Duodenal mucosa (tissue), 2 donors: Measurements from ENCODE around the gene ENTHD1.

ENCODE experiments used
- H3K27ac ChIP-seq: one replicate; pipeline ENCODE4 v1.7.0; 2013; ENCODE audit warnings: low read depth, low read length
- H3K27me3 ChIP-seq, 2 donors: one replicate each; pipeline ENCODE4 v1.7.0; 2013; ENCODE audit warnings: low read length in 2 of 2, control low read depth in 1 of 2; ENCODE audit not compliant: insufficient read depth in 2 of 2, control insufficient read depth in 1 of 2
- H3K36me3 ChIP-seq, 2 donors: one replicate each; pipeline ENCODE4 v1.7.0; 2013; ENCODE audit warnings: low read length in 2 of 2, control low read depth in 1 of 2; ENCODE audit not compliant: insufficient read depth in 2 of 2, control insufficient read depth in 1 of 2
- H3K4me1 ChIP-seq, 2 donors: one replicate each; pipeline ENCODE4 v1.7.0; 2013; ENCODE audit warnings: low read length in 2 of 2, control low read depth in 1 of 2; ENCODE audit not compliant: insufficient read depth in 2 of 2, control insufficient read depth in 1 of 2
- H3K4me3 ChIP-seq, 2 donors: one replicate each; pipeline ENCODE4 v1.7.0; 2013; ENCODE audit warnings: low read length in 2 of 2, low read depth in 1 of 2
- H3K9ac ChIP-seq, 2 donors: one replicate each; pipeline ENCODE4 v1.7.0; 2013; ENCODE audit warnings: low read length in 2 of 2, low read depth in 1 of 2
- H3K9me3 ChIP-seq, 2 donors: one replicate each; pipeline ENCODE4 v1.7.0; 2013; ENCODE audit warnings: low read length in 2 of 2, control low read depth in 1 of 2; ENCODE audit not compliant: control insufficient read depth in 1 of 2

ENTHD1 gene

DNA sequence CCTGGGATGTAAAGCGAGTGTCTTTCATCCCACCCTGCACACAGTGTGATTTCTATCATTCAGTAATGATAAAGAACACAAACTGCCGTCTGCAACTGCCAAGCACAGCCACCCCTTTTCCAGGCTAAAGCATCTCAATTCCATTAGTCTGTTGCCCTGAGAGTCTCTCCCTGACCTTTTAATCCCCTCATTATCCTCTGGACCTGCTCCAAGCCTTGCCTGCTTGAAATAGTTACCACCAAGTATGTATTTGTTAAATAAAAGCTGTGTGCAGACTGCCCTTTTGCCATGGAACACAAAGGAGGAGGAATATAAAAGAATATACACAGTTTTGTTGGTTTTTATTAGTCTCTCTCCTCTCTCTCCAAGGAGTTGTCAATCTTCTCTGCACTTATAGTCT, 20.3 kb upstream of the ENTHD1 start:
- Histone ChIP-seq H3K9me3 (no peaks in the 10 kb centered on the region), H3K4me3 (no peak overlapping the region), H3K9ac (no peak overlapping the region), H3K27ac (no peak overlapping the region), H3K27me3 (no peaks in the 10 kb centered on the region), H3K36me3 (no peaks in the 10 kb centered on the region), H3K4me1 (no peaks in the 10 kb centered on the region)

GRCh38 chr22:39913321-39913720, 19.8 kb upstream of the ENTHD1 start:
- H3K4me1 ChIP-seq: no peaks in the 10 kb centered on the region
- no peak overlapping the region for H3K27ac ChIP-seq
- H3K27me3 ChIP-seq: no peaks in the 10 kb centered on the region
- H3K36me3 ChIP-seq: no peaks in the 10 kb centered on the region
- H3K4me3 ChIP-seq: no peak overlapping the region
- no peaks in the 10 kb centered on the region for H3K9me3 ChIP-seq
- H3K9ac ChIP-seq: no peak overlapping the region

- no peak overlapping the region for H3K9ac ChIP-seq
- no peaks in the 10 kb centered on the region for H3K4me1 ChIP-seq
- H3K27me3 ChIP-seq: no peaks in the 10 kb centered on the region
- no peak overlapping the region for H3K4me3 ChIP-seq
- no peaks in the 10 kb centered on the region for H3K36me3 ChIP-seq
- no peak overlapping the region for H3K27ac ChIP-seq
- H3K9me3 ChIP-seq: no peaks in the 10 kb centered on the region
These were observed 17.5 kb upstream of the ENTHD1 start for GRCh38 chr22:39910876-39911613.

DNA sequence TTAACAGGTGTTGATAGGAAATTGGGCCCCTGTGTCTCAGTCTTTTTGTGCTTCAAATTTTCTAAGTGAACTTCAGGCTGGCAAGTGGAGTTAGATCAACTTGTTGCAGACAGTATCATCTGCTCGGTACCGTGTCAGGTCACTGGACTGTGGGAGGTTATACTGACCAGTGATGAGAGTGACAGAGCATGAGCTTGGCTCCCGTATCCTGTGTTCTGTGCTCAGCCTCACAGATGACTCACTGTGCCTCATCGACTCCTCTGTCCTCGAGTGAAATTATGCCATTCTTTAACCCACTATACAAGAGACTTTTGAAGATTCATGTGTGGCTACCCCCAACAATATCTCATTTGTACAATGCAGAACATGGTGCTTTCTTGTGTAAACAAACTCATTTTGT, 15.2 kb upstream of the ENTHD1 start:
- H3K36me3 ChIP-seq: no peaks in the 10 kb centered on the region
- H3K27ac ChIP-seq: no peak overlapping the region
- no peak overlapping the region for H3K4me3 ChIP-seq
- no peaks in the 10 kb centered on the region for H3K4me1 ChIP-seq
- no peak overlapping the region for H3K9ac ChIP-seq
- H3K27me3 ChIP-seq: no peaks in the 10 kb centered on the region
- H3K9me3 ChIP-seq: no peaks in the 10 kb centered on the region

DNA sequence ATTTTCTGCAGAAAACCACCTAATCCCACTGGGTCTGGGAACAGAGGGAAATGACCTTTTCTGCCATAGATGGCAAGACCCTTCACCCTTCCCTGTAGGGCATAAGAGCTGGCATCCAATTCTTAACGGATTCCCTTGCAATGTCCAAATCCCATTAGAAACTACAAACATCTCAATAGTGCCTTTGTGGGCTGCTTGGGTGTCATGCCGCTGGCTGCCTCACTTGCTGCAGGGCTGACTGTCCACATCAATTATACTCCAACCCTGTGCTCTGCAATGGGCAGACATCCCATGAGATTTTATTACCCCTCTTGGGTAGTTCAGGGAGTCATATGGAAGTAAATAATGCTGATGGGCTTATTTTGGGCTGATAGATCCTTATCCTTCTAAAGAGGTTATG, 14.6 kb upstream of the ENTHD1 start:
- H3K4me1 ChIP-seq: no peaks in the 10 kb centered on the region
- no peaks in the 10 kb centered on the region for H3K36me3 ChIP-seq
- no peak overlapping the region for H3K9ac ChIP-seq
- no peaks in the 10 kb centered on the region for H3K27me3 ChIP-seq
- H3K27ac ChIP-seq: no peak overlapping the region
- no peak overlapping the region for H3K4me3 ChIP-seq
- no peaks in the 10 kb centered on the region for H3K9me3 ChIP-seq

GRCh38 chr22:39907605-39908097, 14.1 kb upstream of the ENTHD1 start:
- no peaks in the 10 kb centered on the region for H3K27me3 ChIP-seq
- no peak overlapping the region for H3K4me3 ChIP-seq
- H3K4me1 ChIP-seq: no peaks in the 10 kb centered on the region
- H3K36me3 ChIP-seq: no peaks in the 10 kb centered on the region
- no peak overlapping the region for H3K9ac ChIP-seq
- H3K9me3 ChIP-seq: no peaks in the 10 kb centered on the region
- no peak overlapping the region for H3K27ac ChIP-seq

- Histone ChIP-seq H3K4me3 (no peak overlapping the region), H3K36me3 (no peaks in the 10 kb centered on the region), H3K9ac (no peak overlapping the region), H3K27ac (no peak overlapping the region), H3K4me1 (no peaks in the 10 kb centered on the region), H3K27me3 (no peaks in the 10 kb centered on the region), H3K9me3 (no peaks in the 10 kb centered on the region)
These were observed 13.5 kb upstream of the ENTHD1 start for GRCh38 chr22:39907047-39907446.

- no peaks in the 10 kb centered on the region for H3K4me1 ChIP-seq
- H3K9me3 ChIP-seq: no peaks in the 10 kb centered on the region
- no peaks in the 10 kb centered on the region for H3K36me3 ChIP-seq
- no peak overlapping the region for H3K27ac ChIP-seq
- H3K27me3 ChIP-seq: no peaks in the 10 kb centered on the region
- H3K4me3 ChIP-seq: no peak overlapping the region
- H3K9ac ChIP-seq: peak overlapping the region in 1 of 2 donors; percentile 25
These were observed 12.6 kb upstream of the ENTHD1 start for GRCh38 chr22:39906207-39906606.

DNA sequence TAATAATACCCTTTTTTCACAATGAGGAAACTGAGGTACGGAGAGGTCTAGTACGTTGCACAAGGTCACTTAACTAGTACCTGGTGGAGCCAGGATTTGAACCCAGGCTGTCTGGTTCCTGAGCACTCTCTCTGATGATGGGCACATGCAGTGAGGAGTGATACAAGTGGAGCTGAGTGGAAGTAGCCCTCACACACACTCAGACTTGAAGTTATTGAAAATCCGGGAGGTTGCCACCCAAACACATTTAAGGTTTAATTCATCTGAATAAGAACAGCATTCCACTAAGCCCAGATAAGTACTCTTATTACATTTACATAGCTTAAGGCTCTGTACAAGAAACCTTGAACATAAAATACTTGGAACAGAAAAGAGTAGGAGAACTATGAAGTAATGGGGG, 12.1 kb upstream of the ENTHD1 start:
- Histone ChIP-seq H3K27ac (no peak overlapping the region), H3K9ac (peak overlapping the region in 1 of 2 donors; percentile 25), H3K4me3 (peak overlapping the region in 1 of 2 donors; percentile 28)

GRCh38 chr22:39904862-39905261, 11.3 kb upstream of the ENTHD1 start:
- Histone ChIP-seq H3K9ac (no peak overlapping the region), H3K4me3 (peak overlapping the region in 1 of 2 donors; percentile 28), H3K9me3 (no peaks in the 10 kb centered on the region), H3K27me3 (no peaks in the 10 kb centered on the region), H3K4me1 (peaks cover 0 to 3% of the 10 kb centered on the region in 2 donors), H3K27ac (no peak overlapping the region), H3K36me3 (no peaks in the 10 kb centered on the region)

More for the DNA sequence above, 12.1 kb upstream of the ENTHD1 start:
- no peaks in the 10 kb centered on the region for H3K36me3 ChIP-seq
- H3K9me3 ChIP-seq: no peaks in the 10 kb centered on the region
- H3K27me3 ChIP-seq: no peaks in the 10 kb centered on the region
- H3K4me1 ChIP-seq: peaks cover 0 to 3% of the 10 kb centered on the region in 2 donors
